Measurements from ENCODE around the gene HDGF.

The HDGF gene

GRCh38 chr1:156705918-156706656, 45.4 kb downstream of the HDGF start:
- DNase-seq: peak in 9 of 10 donors; percentile 47 to 92 (median 66)
- intact Hi-C loops (cut with DNase I): no loop called here

GRCh38 chr1:156705321-156705917, 46.1 kb downstream of the HDGF start, which contains the start of gene CRABP2:
TSS of gene CRABP2 (minus strand) at chr1:156705583. CDS start at chr1:156705446, 137 bp downstream.
- DNase-seq: peak in 5 of 10 donors; percentile 13 to 86 (median 23)
- intact Hi-C loops (cut with DNase I): no loop called here

GRCh38 chr1:156704930-156705320, 46.5 kb downstream of the HDGF start:
- DNase-seq: peak in 4 of 10 donors; percentile 24 to 85 (median 49)
- intact Hi-C loops (cut with DNase I): no loop called here

GRCh38 chr1:156704166-156704711, 47.2 kb downstream of the HDGF start:
- DNase-seq: no peak
- intact Hi-C loops (cut with DNase I): no loop called here

GRCh38 chr1:156703741-156704140, 47.7 kb downstream of the HDGF start:
- intact Hi-C loops (cut with DNase I): no loop called here
- no peak for DNase-seq

GRCh38 chr1:156703336-156703735, 48.1 kb downstream of the HDGF start:
- intact Hi-C loops (cut with DNase I): no loop called here

GRCh38 chr1:156700736-156701531, 50.5 kb downstream of the HDGF start:
- intact Hi-C loops (cut with DNase I): no loop called here

More at GRCh38 chr1:156703336-156703735, 48.1 kb downstream of the HDGF start:
- no peak for DNase-seq

GRCh38 chr1:156698995-156699394, 52.5 kb downstream of the HDGF start:
- DNase-seq: no peak
- intact Hi-C loops (cut with DNase I): no loop called here

More at GRCh38 chr1:156700736-156701531, 50.5 kb downstream of the HDGF start:
- DNase-seq: no peak

GRCh38 chr1:156697481-156697880, 54.0 kb downstream of the HDGF start:
- intact Hi-C loops (cut with DNase I): no loop called here
- DNase-seq: no peak

GRCh38 chr1:156696755-156697154, 54.7 kb downstream of the HDGF start:
- no peak for DNase-seq

GRCh38 chr1:156694690-156694962, 56.8 kb downstream of the HDGF start:
- intact Hi-C loops (cut with DNase I): no loop called here
- DNase-seq: no peak

More at GRCh38 chr1:156696755-156697154, 54.7 kb downstream of the HDGF start:
- intact Hi-C loops (cut with DNase I): no loop called here

- intact Hi-C loops (cut with DNase I): no loop called here
Observed at GRCh38 chr1:156693848-156694689, 57.4 kb downstream of the HDGF start.

GRCh38 chr1:156692925-156693847, 58.3 kb downstream of the HDGF start:
- intact Hi-C loops (cut with DNase I): no loop called here
- no peak for DNase-seq

More at GRCh38 chr1:156693848-156694689, 57.4 kb downstream of the HDGF start:
- no peak for DNase-seq

- DNase-seq: no peak
- intact Hi-C loops (cut with DNase I): no loop called here
Observed at GRCh38 chr1:156692441-156692924, 59.0 kb downstream of the HDGF start.

Data from posterior cingulate gyrus (tissue), 11 donors.